Endothelial cell of umbilical vein (primary cell): ENCODE measurements around the gene PLA2G4E. TPM values are rescaled to one million over a fixed set of nuclear protein-coding genes. Genes with fewer than 3 reads are reported as not detected.

Experiments
- BruUV-seq: library from RNA; stranded (reverse); fragments of 400-500 nt; replicated peaks from 2 replicates; lab custom pipeline; 2021; lab: Mats Ljungman, UMichigan
- CTCF ChIA-PET: fragments of 300-600, 350-600 bp; sonication (Branson Sonifier 250); formaldehyde crosslinking; loops from one replicate; lab custom pipeline; 2021; ENCODE audit warnings: antibody characterized with exemption, inconsistent platforms; lab: Charles Lee
- POLR2A ChIA-PET: fragments of 300-600, 350-600 bp; sonication (Branson Sonifier 250); formaldehyde crosslinking; loops from one replicate; lab custom pipeline; 2021; ENCODE audit warnings: antibody characterized with exemption, inconsistent platforms; lab: Charles Lee
- DNase-seq: peaks from one replicate; pipeline ENCODE4 v3.0.0-alpha.2; 2011; ENCODE audit warnings: low read depth, low spot score
- FAIRE-seq: peaks from 2 replicates; lab custom pipeline; 2011; peaks lifted over from hg19 to GRCh38; lab: Jason Lieb, UNC
- H2AFZ ChIP-seq: 2 replicates; pipeline ENCODE4 v1.6.0; 2012; ENCODE audit warnings: low read depth, low read length, control low read depth, inconsistent platforms
- H3K27ac ChIP-seq: 2 replicates; pipeline ENCODE4 v1.5.1; 2011; ENCODE audit warnings: low read depth, mild to moderate bottlenecking, control low read depth, low read length, moderate library complexity; ENCODE audit not compliant: insufficient read depth
- H3K27me3 ChIP-seq, 2 experiments: 2 replicates each; pipeline versions ENCODE4 v1.6.0 to v1.6.1; 2011; ENCODE audit warnings: low read length in 2 of 2, mixed read lengths in 1 of 2; ENCODE audit not compliant: control insufficient read depth in 2 of 2, insufficient read depth in 2 of 2
- H3K36me3 ChIP-seq, 2 experiments: 2 replicates in 1 of 2; 3 replicates in 1 of 2; pipeline ENCODE4 v1.5.1; 2011; ENCODE audit warnings: low read length in 2 of 2, mild to moderate bottlenecking in 1 of 2, moderate library complexity in 1 of 2; ENCODE audit not compliant: control insufficient read depth in 2 of 2, insufficient read depth in 2 of 2; ENCODE audit errors: extremely low read depth in 1 of 2
- H3K4me1 ChIP-seq: 3 replicates; pipeline ENCODE4 v1.5.1; 2011; ENCODE audit warnings: mild to moderate bottlenecking, low read length; ENCODE audit not compliant: control insufficient read depth, insufficient read depth; ENCODE audit errors: extremely low read depth
- H3K4me2 ChIP-seq: 2 replicates; pipeline ENCODE4 v1.6.1; 2011; ENCODE audit warnings: low read length, control low read depth, mixed read lengths; ENCODE audit not compliant: insufficient read depth
- H3K4me3 ChIP-seq, 3 experiments: fragments of 200-600 bp in 1 of 3; sonication (generic), shearing (Covaris generic) in 1 of 3; replicated peaks in 1 of 3; 2 replicates each; pipeline ENCODE4 v1.5.1; 2011 to 2016; ENCODE audit warnings: control low read depth in 3 of 3, low read length in 3 of 3, mild to moderate bottlenecking in 2 of 3, inconsistent platforms in 1 of 3, low read depth in 1 of 3, moderate library complexity in 1 of 3; ENCODE audit not compliant: insufficient read depth in 1 of 3
- H3K79me2 ChIP-seq: 2 replicates; pipeline ENCODE4 v1.6.0; 2012; ENCODE audit warnings: low read length, inconsistent platforms; ENCODE audit not compliant: control insufficient read depth, insufficient read depth
- H3K9ac ChIP-seq: replicated peaks from 2 replicates; pipeline ENCODE3; 2011; ENCODE audit warnings: low read length, control low read depth; ENCODE audit not compliant: insufficient read depth; ENCODE audit errors: extremely low read depth
- H3K9me1 ChIP-seq: replicated peaks from 3 replicates; pipeline ENCODE4 v1.6.0; 2011; ENCODE audit warnings: mild to moderate bottlenecking, low read length; ENCODE audit not compliant: control insufficient read depth, insufficient read depth; ENCODE audit errors: extremely low read depth
- H3K9me3 ChIP-seq: replicated peaks from 2 replicates; pipeline ENCODE4 v1.5.1; 2012; ENCODE audit warnings: low read length, inconsistent platforms; ENCODE audit not compliant: control insufficient read depth, insufficient read depth
- H4K20me1 ChIP-seq: replicated peaks from 2 replicates; pipeline ENCODE3; 2011; ENCODE audit warnings: mild to moderate bottlenecking, low read length; ENCODE audit not compliant: control insufficient read depth, insufficient read depth; ENCODE audit errors: extremely low read depth
- EZH2 ChIP-seq: IDR thresholded peaks from 2 replicates; pipeline ENCODE4 v1.6.1; 2012; ENCODE audit warnings: borderline replicate concordance, low read depth, mild to moderate bottlenecking, moderate library complexity, low read length, inconsistent platforms; ENCODE audit not compliant: severe bottlenecking
- FOS ChIP-seq: IDR thresholded peaks from 2 replicates; pipeline ENCODE4 v1.6.1; 2011; ENCODE audit warnings: mild to moderate bottlenecking, low read length, moderate library complexity, borderline replicate concordance; ENCODE audit not compliant: insufficient read depth
- GATA2 ChIP-seq: IDR thresholded peaks from 2 replicates; pipeline ENCODE4 v1.7.0; 2011; ENCODE audit warnings: low read depth, mild to moderate bottlenecking, moderate library complexity, mixed read lengths, low read length; ENCODE audit not compliant: insufficient read length, insufficient read depth
- JUN ChIP-seq: IDR thresholded peaks from 2 replicates; pipeline ENCODE4 v1.6.1; 2011; ENCODE audit warnings: borderline replicate concordance, low read depth; ENCODE audit not compliant: insufficient read length, insufficient read depth
- MYC ChIP-seq: IDR thresholded peaks from one replicate; pipeline ENCODE4 v1.6.1; 2011; ENCODE audit warnings: mild to moderate bottlenecking, low read depth, low read length
- POLR2A ChIP-seq: IDR thresholded peaks from 2 replicates; pipeline ENCODE4 v1.6.1; 2012; ENCODE audit warnings: low read depth, mild to moderate bottlenecking, control low read depth, low read length
- POLR2AphosphoS5 ChIP-seq: IDR thresholded peaks from 2 replicates; pipeline ENCODE4 v1.6.1; 2012; ENCODE audit warnings: low read depth, mild to moderate bottlenecking, control low read depth, low read length, moderate library complexity; ENCODE audit not compliant: insufficient read depth
- dilution Hi-C: fragments of 300-500 bp; cut with MboI; formaldehyde crosslinking; loops from one replicate; pipeline ENCODE4 v1.15.0; 2019; ENCODE audit warnings: low sequenced_read_pairs; ENCODE audit not compliant: extremely low pct_ligation_motif_present
- intact Hi-C: fragments of 100-400 bp; cut with micrococcal nuclease; formaldehyde crosslinking; loops from one replicate; pipeline ENCODE4 v1.10.0; 2022
- polyA plus RNA-seq, 4 experiments: library from polyadenylated mRNA; depleted of rRNA in 3 of 4; stranded (reverse) in 3 of 4; unstranded in 1 of 4; fragments of >200 nt; gene quantifications; 2 replicates each; pipeline versions ENCODE4 v1.2.1 to v1.2.3, GENCODE V29; 2011 to 2012; ENCODE audit warnings: missing spikeins in 1 of 4
- total RNA-seq: library from RNA; stranded (reverse); gene quantifications from 2 replicates; pipeline ENCODE4 v1.2.3, GENCODE V29; 2021
- TF ChIP-seq, protein P1 (sequence below), 2 donors: IDR thresholded peaks; 1 replicate in 1 of 2; 2 replicates in 1 of 2; pipeline ENCODE4 v1.5.1; 2011; ENCODE audit warnings: low read length in 2 of 2, mild to moderate bottlenecking in 2 of 2, moderate library complexity in 2 of 2, control low read depth in 1 of 2, inconsistent platforms in 1 of 2, low read depth in 1 of 2; ENCODE audit not compliant: insufficient read depth in 1 of 2; ENCODE audit errors: extremely low read depth in 1 of 2
- TF ChIP-seq, protein P2 (sequence below): IDR thresholded peaks from 2 replicates; pipeline ENCODE4 v1.6.1; 2011; ENCODE audit not compliant: insufficient read depth, insufficient read length

Gene PLA2G4E
- total and polyA plus RNA-seq, 2 donors (not counting 3 experiments of a cell fraction or from before 2014, with no cell fraction given): not detected

DNA sequence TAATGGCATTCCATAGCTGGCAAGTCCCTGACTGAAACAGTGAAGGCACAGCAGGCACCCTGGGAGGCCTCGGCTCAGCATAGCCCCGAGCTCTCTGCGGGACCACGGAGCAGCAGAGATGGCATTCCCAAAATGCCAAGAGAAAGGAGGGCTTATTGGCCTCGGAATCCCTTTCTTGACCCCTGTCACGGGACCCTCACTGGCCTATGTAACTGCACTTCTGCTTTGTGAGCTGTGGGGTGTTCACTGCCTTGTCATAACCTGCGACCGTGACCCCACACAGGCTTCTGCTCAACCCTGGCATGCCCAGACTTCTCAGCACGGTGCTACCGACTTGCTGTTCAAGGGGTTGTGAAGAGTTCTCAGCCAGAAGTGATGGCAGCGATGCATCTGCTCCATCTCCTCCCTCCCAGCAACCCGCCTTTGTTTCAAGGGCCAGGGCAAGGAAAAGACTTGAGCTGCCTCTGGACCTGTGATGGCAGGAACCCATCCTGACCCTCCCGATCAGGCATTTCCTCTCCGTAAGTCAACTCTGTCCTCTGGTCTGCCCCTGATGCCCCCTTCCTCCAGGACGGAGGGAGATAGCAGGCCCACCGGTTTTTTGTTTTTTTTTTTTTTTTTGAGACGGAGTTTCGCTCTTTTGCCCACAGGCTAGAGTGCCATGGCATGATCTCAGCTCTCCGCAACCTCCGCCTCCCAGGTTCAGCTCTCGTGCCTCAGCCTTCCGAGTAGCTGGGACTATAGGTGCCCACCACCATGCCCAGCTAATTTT is 79.0 kb downstream of the PLA2G4E start:
- H3K79me2 ChIP-seq: peaks cover 63% of the 10 kb centered on the region
- H3K36me3 ChIP-seq: peaks cover 18% of the 10 kb centered on the region in 2 experiments
- FAIRE-seq (no peak), DNase-seq (no peak)
- H3K9ac ChIP-seq: no peak overlapping the region
- H3K27me3 ChIP-seq: no peaks in the 10 kb centered on the region
- H4K20me1 ChIP-seq: no peaks in the 10 kb centered on the region
- H3K4me2 ChIP-seq: no peak overlapping the region
- CTCF ChIA-PET: interaction anchor here (1.2 to 5.9 kb wide), 5 partner anchors 11 to 37 kb away, joined by 4 to 44 read pairs (median 5); partner anchors contain the start of gene EHD4
- no peak for TF ChIP-seq FOS
- TF ChIP-seq, protein P1, sequence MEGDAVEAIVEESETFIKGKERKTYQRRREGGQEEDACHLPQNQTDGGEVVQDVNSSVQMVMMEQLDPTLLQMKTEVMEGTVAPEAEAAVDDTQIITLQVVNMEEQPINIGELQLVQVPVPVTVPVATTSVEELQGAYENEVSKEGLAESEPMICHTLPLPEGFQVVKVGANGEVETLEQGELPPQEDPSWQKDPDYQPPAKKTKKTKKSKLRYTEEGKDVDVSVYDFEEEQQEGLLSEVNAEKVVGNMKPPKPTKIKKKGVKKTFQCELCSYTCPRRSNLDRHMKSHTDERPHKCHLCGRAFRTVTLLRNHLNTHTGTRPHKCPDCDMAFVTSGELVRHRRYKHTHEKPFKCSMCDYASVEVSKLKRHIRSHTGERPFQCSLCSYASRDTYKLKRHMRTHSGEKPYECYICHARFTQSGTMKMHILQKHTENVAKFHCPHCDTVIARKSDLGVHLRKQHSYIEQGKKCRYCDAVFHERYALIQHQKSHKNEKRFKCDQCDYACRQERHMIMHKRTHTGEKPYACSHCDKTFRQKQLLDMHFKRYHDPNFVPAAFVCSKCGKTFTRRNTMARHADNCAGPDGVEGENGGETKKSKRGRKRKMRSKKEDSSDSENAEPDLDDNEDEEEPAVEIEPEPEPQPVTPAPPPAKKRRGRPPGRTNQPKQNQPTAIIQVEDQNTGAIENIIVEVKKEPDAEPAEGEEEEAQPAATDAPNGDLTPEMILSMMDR (IDR thresholded peaks at IDR 0.05; ENCODE audit: extremely low read depth in 1 of 2, insufficient read depth in 1 of 2, low read depth in 1 of 2, low read length in 2 of 2): no peak
- TF ChIP-seq EZH2: no peak
- TF ChIP-seq MYC: no peak
- TF ChIP-seq, protein P2, sequence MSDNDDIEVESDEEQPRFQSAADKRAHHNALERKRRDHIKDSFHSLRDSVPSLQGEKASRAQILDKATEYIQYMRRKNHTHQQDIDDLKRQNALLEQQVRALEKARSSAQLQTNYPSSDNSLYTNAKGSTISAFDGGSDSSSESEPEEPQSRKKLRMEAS: no peak
- no peak for TF ChIP-seq GATA2
- no peak for TF ChIP-seq POLR2A
- no peak for TF ChIP-seq POLR2AphosphoS5
- no peak for TF ChIP-seq JUN
- H3K27ac ChIP-seq: peak overlapping the region; percentile 99
- H3K9me1 ChIP-seq: no peaks in the 10 kb centered on the region
- no peak overlapping the region for H2AFZ ChIP-seq
- intact Hi-C loops: no loop called here
- dilution Hi-C loops: no loop called here
- H3K4me1 ChIP-seq: peaks cover 97% of the 10 kb centered on the region
- BruUV-seq: no TSS peak
- H3K4me3 ChIP-seq: no peak overlapping the region
- H3K9me3 ChIP-seq: no peaks in the 10 kb centered on the region
- POLR2A ChIA-PET: interaction anchor here (2.3 kb wide), 1 partner anchor 16 kb away, joined by 9 read pairs; no protein-coding TSS in a partner anchor
